SHP77 (cell line): Measurements from ENCODE around the gene NAPSA.

ENCODE experiments used
- DNase-seq, 2 experiments: peaks; one replicate each; lab custom pipeline; 2025; lab: John Stamatoyannopoulos, UW

Gene NAPSA

GRCh38 chr19:50383852-50384684 is 18.6 kb upstream of the NAPSA start, which contains the start of gene POLD1:
TSS of gene POLD1 (plus strand) at chr19:50384347. CDS start at chr19:50398852, 14,505 bp downstream.
- peak; percentile 95 to 98 for DNase-seq

- no peak for DNase-seq
These were observed 17.8 kb upstream of the NAPSA start for GRCh38 chr19:50383001-50383851.

- DNase-seq: no peak
These were observed 16.7 kb upstream of the NAPSA start for GRCh38 chr19:50381881-50382729.

GRCh38 chr19:50380751-50381151 is 15.3 kb upstream of the NAPSA start:
- DNase-seq: no peak

- no peak for DNase-seq
These were observed 14.7 kb upstream of the NAPSA start for GRCh38 chr19:50380137-50380536.

- no peak for DNase-seq
These were observed 14.2 kb upstream of the NAPSA start for GRCh38 chr19:50379602-50380001.

GRCh38 chr19:50378863-50379236 is 13.4 kb upstream of the NAPSA start:
- DNase-seq: no peak

- DNase-seq: no peak
These were observed 12.9 kb upstream of the NAPSA start for GRCh38 chr19:50378169-50378862.

GRCh38 chr19:50377517-50377916 is 12.1 kb upstream of the NAPSA start:
- DNase-seq: no peak

- peak; percentile 14 to 40 for DNase-seq
These were observed 11.6 kb upstream of the NAPSA start for GRCh38 chr19:50377051-50377461.

GRCh38 chr19:50376166-50377050 is 11.0 kb upstream of the NAPSA start, which contains the start of gene NR1H2:
TSS of gene NR1H2 (plus strand) at chr19:50376457. CDS start at chr19:50377606, 1,149 bp downstream.
- peak; percentile 90 to 94 for DNase-seq

- DNase-seq: no peak
These were observed 6.6 kb upstream of the NAPSA start for GRCh38 chr19:50371914-50372475.

- peak; percentile 72 to 74 for DNase-seq
These were observed 3.5 kb upstream of the NAPSA start for GRCh38 chr19:50368649-50369570.

- DNase-seq: no peak
These were observed 2.6 kb downstream of the NAPSA start for GRCh38 chr19:50362656-50363424.

- DNase-seq: no peak
These were observed 3.4 kb downstream of the NAPSA start for GRCh38 chr19:50362030-50362412.

- no peak for DNase-seq
These were observed 4.0 kb downstream of the NAPSA start for GRCh38 chr19:50361290-50362029.

GRCh38 chr19:50359328-50359818 is 6.1 kb downstream of the NAPSA start:
- no peak for DNase-seq
